Amniotic stem cell (primary cell): ENCODE results near the gene GPR31.

Source experiments
- DNase-seq: peaks from one replicate; lab custom pipeline; 2025; lab: John Stamatoyannopoulos, UW

The GPR31 gene

DNA sequence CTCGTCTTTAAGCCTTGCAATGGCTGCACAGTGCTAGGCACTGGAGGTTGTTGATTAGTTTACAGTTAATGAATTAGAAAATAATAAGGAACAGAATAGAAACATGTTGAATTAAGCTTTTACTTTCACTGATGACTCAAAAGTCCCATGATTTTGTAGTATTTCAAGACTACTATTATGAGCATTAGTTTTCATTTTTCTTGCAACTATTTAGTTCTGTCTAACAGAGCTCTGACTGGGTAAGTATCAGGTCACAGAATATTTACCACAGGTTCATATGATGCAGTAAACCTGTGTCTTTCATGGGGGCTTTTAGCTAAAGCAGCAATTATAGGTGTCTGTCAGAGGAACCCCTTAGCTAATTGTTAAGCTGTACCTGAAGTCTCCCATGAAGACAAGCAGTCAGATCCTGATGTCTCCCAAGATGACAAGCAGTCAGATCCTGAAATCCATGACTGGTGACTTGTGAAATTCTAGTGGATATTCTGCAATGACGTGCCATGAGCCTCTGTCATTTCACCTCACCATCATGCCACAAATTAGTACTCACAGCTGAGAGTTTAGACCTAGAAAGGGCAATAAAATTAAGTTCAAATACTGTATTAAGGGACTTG lies 8.2 kb upstream of the GPR31 start:
- DNase-seq = no peak

DNA sequence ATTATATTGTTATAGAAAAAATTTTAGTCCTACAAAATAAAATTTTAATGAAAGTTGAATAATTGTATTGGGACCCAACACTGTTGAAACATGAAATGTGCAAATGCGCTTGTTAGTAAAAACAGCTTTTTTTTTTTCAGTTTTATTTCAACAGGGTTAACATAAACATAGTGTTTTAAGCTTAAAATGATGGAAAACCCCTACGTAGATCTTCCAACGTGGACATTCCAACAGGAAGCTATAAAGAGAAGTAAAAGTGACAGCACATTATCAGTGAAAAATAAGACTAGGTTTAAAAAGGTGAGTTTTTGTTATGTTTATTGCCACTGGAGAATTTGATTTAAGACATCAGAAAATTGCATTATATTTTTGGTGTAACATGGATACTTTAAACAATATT lies 6.5 kb upstream of the GPR31 start:
- no peak for DNase-seq

DNA sequence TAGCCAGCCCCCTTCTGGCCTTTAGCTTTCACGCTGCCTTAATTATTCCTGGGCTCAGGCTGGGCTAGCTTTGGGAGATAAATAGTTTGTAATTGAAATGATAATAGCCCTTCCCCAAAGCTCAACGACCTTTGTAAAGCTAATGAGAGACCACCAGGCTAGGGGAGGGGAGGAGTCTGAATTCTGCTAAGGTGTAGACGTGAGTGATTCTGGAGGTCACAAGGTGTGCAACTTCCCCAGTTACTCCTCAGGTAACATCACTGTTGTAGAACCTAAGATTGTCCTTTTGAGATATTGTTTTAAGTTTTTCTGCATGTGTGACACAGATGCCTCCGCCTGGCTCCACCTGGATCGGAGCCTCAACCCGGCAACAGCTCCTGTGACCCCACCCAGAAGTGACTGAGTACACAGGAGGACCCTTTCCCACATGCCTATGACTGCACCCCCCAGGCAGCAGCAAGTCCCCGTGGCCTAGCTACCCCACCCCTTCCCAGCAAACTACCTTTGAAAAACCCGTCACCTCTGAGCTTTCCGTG lies 5.8 kb upstream of the GPR31 start:
- DNase-seq = no peak

DNA sequence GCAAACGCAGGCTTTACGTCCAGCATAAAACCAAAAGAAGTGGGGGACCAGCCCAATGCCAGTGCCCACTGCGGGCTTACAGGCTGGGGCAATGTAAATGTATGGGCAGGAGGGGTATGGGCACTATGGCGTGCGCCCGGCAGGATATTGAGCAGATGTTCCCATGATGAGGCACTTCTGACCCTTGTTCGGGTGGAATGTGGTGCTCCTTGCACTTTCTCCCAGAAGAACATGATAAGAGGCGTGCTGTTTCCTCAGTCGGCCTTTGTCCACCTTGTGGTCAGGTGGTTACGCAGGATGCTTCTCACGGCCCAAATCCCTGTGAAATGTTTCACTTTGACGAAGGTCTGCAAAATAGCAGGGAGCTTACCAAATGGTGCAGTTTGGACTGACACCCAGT lies 4.8 kb upstream of the GPR31 start:
- DNase-seq = no peak

DNA sequence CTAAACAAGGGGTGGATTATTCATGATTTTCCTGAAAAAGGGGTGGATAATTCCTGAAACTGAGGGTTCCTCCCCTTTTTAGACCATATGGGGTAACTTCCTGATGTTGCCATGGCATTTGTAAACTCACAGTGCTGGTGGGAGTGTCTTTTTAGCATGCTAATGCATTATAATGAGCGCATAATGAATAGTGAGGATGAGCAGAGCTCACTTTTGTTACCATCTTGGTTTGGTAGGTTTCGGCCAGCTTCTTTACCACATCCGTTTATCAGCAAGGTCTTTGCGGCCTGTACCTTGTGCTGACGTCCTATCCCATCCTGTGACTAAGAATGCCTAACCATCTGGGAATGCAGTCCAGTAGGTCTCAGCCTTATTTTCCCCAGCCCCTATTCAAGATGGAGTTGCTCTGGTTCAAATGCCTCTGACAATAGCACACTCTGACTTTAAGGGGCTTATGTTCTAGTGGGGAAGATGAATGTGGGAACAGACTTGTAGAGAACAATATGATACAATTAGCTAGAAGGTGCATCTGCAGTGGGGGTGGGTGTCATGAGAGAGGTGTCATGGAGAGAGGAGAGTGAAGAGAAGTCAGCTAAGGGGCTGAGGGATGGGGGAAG lies 4.2 kb upstream of the GPR31 start:
- no peak for DNase-seq

DNA sequence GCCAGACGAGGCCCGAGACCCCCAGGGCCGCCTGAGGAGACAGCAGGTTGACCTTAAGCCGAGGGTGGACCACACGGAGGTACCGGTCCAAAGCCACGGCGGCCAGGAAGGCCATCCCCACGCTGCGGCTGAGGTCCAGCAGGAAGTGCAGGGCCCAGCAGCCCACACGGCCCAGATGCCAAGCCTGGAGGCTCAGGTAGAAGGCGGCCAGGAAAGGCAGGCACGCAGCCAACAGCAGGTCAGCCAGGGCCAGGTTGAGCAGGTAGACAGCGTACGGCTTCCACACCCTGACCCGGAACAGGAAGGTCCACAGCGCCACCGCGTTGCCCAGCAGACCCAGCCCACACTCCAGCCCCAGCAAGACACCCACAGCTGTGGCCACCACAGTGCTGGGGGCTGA lies 366 bp downstream of the GPR31 start:
- no peak for DNase-seq

DNA sequence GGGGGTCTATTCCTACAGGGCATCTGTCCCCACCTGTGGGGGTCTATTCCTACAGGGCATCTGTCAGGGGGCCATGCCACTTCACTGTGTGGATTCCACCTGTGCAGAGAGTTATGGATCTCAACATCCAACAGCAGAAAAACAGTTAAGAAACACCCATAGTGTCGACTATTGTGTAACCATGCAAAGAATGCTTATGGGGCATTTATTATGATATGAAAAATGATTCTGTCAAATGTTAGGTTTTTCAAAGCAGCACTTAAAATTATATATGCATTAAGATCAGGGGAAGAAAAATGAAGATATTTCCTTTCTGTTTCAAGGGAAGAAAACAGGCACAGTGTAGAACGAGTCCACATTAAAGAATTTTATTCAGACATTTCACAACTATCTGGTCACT lies 2.9 kb downstream of the GPR31 start:
- DNase-seq = no peak

DNA sequence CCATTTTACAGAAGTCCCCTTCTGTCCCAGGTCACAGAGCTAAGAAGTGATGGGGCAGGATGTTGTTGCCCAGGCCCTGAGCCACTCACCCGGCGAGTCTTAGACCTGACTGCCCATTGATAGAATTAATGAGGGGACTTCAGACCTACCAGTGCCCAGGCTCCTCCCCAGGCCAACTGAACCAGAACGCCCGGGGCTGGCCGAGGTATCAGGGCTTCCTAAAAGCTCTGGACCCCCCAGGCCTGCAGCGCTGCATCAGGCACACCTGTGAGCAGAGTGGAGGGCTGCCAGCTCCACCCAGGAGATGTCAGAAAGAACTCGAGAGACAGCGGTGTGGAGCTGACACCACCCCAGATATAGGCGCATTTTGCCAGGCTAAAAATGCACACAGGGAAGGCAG lies 3.5 kb downstream of the GPR31 start:
- no peak for DNase-seq

DNA sequence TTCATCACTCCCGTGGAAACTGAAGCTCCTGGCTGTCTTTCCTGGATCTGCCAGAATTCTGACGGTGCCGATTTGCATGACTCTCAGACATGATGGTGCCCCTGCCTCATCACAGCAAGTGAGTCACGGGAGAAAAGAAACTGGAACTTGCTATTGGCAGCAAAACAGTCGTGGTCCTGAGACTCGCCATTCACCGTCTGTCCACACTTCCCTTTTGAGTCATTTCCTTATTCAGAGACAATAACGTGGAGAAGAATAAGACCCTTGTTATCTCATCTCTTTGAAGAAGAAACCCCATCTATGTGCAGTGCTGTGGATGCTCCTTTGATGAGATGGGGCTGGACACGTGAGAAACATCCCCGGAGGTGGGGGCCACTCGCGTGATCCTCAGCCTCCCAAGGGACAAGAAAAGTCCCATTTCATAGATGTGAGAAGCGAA lies 4.2 kb downstream of the GPR31 start:
- no peak for DNase-seq

DNA sequence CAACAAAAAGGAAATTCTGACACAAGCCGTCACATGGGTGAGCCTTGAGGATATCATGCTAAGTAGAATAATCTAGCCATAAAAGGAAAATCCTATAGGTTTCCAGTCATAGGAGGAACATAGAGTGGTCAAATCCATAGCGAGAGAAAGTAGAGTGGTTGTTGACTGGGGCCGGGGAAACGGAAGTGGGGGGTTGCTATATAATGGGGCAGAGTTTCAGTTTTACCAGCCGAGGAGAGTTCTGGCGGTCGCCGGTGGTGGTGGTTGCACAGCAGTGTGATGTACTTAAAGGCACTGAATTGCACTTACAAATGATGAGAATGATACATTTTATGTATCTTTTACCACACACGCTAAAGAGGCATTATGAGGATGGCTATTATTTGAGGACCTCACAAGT lies 4.9 kb downstream of the GPR31 start:
- no peak for DNase-seq

DNA sequence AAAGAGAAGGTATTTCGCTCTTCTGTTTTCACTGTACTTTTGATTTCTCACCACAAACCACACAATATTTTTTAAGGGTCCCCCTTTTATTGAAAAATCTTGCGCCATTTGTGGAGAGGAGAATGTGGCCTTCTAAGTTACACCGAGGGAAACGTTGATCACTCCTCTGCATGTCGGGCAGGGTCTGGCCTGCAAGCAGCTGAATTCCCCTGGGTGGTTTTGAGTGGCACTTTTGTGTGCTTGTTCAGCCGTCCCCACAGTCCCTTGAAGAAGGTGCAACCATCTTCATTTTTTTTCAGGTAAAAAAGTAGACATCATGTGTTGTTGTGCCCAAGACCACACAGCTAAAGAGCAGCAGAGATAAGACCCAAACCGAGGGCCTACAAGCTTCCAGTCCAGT lies 6.1 kb downstream of the GPR31 start:
- no peak for DNase-seq

DNA sequence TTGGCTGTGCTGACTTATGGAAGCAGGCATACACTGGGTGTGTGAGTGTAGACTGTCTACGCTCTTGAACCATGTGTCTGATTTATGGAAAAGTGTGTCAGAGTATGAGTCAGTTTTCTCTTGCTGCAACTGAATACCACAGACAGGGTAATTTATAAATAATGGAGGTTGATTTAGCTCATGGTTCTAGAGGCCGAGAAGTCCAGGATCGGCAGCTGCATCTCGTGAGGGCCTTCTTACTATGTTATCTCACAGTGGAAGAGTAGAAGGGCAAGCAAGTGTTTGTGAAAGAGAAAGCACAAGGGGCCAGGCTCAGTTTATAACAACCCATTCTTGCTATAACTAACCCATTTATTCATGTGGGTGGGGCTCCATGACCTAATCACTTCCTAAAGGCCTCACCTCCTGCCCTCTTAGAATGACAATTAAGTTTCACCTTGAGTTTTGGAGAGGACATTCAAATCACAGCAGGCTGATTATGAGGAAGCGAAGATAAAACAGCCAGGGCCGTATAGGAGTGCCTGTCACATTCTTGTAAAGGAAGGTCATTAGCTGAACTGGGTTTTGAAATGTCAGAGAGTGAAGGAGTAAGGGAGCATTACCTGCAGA lies 6.7 kb downstream of the GPR31 start:
- no peak for DNase-seq

DNA sequence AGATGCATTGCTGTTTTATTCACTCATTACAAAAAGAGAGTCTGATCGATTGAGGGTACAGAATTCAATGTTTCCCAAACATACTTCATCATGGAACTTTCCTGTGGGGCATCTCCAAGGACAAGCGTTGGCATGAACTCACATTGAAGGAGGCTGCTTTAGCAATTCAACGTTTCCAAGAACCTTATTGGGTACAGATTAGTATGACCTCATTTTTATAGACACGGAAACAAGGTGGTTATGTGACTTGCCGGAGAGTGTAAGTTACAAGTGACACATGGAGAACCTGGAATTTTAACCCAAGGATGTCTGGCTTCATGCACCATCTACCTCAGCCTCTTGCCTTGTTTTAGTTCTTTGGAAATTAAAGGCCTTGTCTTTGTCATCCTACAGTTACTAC lies 8.8 kb downstream of the GPR31 start:
- DNase-seq = no peak

DNA sequence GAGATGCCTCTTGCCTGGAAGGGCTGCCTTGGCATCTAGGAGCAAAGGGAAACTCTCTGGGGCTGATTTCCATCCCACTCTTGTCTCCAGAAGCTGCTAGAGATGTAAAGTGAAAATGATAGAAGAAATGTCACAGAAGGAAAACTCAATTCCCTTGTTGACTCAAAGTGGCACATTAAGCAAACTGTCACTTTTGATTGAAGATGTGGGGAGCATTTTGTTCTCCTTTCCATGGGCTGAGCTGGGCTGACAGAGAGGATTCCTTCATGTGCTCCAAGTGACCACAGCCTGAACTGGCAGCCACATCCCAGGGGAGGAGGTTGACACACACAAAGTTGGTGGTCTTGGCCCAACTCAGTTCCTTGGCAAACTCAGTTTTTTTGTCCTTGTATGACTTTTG lies 9.8 kb downstream of the GPR31 start:
- no peak for DNase-seq

DNA sequence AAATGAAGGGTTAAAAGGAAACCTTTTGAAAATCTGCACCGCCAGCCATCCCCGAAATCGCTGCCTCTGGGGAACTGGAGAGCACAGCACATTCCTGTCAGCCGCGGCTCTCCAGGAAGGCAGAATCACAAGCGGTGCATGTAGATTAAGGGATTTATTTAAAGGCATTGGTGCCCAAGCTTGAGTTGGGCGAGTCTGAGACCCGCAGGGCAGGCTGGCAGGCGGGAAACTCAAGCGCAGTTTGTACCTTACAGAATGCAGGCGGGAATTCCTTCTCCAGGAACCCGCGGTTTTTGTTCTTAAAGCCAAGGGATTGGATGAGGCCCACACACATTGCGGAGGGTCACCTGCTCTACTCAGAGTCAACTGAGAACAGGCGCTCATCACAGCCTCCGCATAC lies 10.8 kb downstream of the GPR31 start:
- no peak for DNase-seq

DNA sequence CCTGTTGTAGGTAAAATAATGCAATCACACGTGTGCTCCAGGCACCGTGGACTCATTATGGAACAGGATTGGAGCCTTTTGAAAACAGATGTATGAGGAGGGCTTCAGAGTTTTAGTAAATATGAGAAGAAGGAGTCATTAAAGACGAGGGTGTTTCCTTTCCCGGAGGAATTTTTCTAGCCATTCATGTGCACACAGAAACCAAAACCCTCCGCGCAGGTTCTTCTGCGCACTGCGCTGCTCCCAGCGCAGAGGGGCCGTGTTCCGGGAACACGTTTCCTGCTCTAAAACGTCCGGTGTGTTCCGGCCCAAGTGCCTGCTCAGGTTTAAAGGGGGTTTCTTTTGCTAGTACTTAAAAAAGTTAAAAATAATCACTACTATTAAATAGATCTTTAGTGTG lies 11.6 kb downstream of the GPR31 start:
- DNase-seq = no peak

DNA sequence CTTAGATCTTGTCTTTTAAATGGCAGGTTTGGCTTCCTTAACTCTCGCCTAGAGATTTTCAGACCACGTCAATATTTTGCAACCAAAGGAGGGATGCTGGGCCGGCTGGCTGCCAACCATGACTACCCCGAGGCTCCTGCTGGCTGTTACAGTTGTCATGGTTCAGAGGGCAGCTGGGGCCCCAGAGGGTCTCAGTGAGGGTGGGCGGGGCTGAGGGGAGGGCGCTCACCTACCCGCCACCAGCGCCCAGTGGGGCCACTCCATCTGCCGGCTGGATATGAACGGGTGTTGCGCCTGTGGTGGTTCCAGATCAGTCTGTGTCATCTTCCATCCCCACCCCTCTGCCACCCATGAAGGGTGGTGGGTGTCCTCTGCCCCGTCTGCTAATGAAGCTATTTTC lies 12.3 kb downstream of the GPR31 start:
- DNase-seq = no peak

DNA sequence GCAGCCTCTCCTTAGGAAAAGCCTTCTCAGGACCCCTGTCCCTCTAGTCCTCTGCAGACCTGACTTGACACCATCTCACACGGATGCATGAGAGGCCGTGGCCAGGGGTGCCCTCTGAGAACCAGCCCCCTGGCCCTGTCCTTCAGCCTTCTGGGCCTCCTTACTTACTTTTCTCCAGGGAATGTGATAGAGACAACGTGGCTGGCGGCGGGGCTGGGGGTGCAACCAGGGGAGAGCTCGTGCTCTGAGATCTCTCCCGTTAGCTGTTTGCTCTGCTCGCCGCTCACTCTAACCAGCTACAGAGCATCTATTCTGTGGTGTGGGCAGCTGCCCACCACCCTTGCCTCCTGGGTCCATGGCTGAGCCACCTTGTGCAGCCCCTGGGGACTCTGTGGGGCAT lies 14.7 kb downstream of the GPR31 start:
- DNase-seq = no peak

DNA sequence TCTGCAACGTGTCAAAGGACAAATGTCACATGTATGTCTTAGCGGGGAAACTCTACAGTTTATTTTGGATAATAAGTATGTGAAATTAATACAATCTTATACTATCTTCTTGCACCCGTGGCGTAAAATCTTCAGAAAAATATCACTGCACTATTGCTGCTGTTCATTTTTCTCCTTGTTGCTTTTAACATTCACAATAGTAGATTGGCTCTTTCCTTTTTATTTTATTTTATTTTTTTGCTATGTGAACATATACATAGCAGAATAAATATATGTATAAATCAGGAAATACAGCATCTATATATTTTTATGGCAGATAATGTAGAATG lies 15.4 kb downstream of the GPR31 start:
- DNase-seq = no peak

DNA sequence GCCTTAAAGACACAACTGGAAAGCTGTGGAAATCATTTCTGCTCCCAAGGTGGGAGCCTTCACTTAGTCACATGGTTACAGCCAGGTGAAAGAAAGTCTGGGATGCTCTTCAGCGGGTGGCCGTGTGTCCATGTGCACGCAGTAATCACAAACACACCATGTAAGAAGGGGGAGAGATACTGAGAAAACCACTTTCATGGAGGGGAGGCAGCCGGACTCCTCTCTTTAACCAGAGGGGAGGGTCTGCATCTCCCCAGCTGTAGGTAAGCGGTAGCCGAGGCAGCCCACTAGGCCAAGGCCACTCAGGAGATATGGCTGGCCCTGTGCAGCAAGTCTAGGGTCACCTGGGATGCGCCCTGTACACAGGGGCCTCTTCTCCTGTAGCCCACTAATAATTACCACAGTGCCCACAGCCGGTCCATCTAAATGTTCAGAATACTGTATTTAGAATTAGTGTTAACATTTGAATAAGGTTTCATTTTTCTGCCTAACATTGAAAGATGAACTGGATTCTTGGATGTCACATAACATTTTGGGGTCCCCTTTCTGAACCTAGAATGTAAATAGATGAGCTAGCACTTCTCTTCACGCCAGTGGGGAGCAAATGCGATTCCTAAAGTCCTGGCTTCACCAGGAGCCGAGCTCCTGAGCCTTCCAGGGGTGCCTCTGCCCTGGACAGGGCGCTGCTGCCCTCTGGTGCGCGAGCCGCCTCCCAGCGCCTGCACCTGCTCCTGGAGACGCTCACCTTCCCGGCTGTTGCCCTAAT lies 15.9 kb downstream of the GPR31 start:
- DNase-seq = no peak

DNA sequence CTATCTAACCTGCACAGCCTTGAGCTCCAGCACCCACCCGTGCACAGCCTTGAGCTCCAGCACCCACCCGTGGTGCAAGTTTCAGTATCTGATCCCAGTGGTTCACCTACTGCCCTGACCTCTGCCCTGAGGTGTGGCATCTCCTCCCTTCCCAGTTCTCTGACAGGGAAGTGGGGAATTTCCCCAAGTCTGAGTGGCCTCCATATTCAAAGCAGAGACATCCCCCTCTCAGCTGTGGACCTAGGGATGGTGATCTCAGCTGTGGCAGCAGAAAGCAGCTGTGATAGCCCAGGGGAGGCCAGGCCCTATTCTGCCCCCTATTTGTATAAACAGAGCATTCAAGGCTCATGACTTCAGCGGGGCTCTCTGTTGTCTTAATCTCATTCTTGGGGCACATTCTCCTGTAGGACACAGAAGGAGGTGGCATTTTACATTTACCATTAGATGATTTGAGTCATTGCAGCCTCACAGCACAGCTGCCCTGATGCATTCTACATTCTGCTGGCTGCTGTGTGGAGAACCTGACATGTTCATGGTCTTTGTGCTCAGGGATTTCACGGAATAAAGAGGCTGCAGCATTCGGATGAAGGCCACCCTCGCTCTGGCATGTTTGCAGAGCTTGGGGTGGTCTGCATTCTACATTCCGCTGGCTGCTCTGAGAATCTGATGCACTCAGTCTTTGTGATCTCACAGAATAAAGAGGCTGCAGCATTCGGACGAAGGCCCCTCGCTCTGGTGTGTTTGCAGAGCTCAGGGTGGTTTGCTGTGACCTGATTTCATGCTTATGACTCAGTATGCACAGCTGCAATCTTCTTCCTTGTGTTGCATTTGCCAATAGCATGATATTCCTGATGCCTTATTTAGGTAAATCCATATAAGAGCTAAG lies 16.9 kb downstream of the GPR31 start:
- DNase-seq = no peak

DNA sequence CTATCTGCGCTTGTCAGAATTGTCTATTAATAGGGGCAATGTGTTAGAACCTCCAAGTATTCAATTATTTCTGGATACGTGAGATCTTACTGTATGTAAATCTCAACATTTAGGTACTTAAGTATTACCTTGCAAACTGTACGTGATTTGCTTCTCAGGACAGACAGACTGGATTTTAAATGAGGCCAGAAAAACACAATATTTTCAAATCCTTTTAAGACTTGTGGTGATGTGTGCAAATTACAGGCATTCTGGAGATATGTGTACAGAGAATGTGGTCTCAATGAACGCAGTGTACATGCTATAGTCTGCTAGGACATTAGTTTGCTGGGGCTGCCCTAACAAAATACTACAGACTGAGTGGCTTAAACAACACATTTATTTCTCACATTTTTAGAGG lies 18.0 kb downstream of the GPR31 start:
- no peak for DNase-seq
